IMR-90 (cell line): ENCODE results near the gene RELCH.

ENCODE experiments used
- BHLHE40 ChIP-seq: fragments of 150-350 bp; IDR thresholded peaks from 2 replicates; pipeline ENCODE4 v1.6.1; 2016; ENCODE audit warnings: mild to moderate bottlenecking, low read depth, low read length
- FOS ChIP-seq: fragments of 150-350 bp; IDR thresholded peaks from 2 replicates; pipeline ENCODE4 v1.6.1; 2016; ENCODE audit warnings: low read depth, low read length
- NFE2L2 ChIP-seq: fragments of 150-350 bp; IDR thresholded peaks from 2 replicates; pipeline ENCODE4 v1.6.1; 2016; ENCODE audit warnings: low read depth, mild to moderate bottlenecking, low read length
- POLR2A ChIP-seq: IDR thresholded peaks from 2 replicates; pipeline ENCODE4 v1.6.1; 2012; ENCODE audit warnings: mild to moderate bottlenecking, low read depth, low read length
- RAD21 ChIP-seq: IDR thresholded peaks from 2 replicates; pipeline ENCODE4 v1.6.1; 2012; ENCODE audit warnings: low read length, improper control_type of control experiment
- RCOR1 ChIP-seq: IDR thresholded peaks from 2 replicates; pipeline ENCODE4 v1.6.1; 2012; ENCODE audit warnings: mild to moderate bottlenecking, low read length, improper control_type of control experiment; ENCODE audit not compliant: insufficient replicate concordance
- RFX5 ChIP-seq: IDR thresholded peaks from 2 replicates; pipeline ENCODE4 v1.8.0; 2012; ENCODE audit warnings: low read depth, mild to moderate bottlenecking, low read length, moderate library complexity
- USF2 ChIP-seq: fragments of 150-350 bp; IDR thresholded peaks from 2 replicates; pipeline ENCODE4 v1.6.1; 2017; ENCODE audit warnings: mild to moderate bottlenecking, antibody characterized with exemption, low read length, low read depth
- TF ChIP-seq, protein P1 (sequence below): conservative IDR thresholded peaks from 2 replicates; pipeline ENCODE4 v1.5.1; 2012; ENCODE audit warnings: mild to moderate bottlenecking, low read depth, low read length, improper control_type of control experiment

DNA sequence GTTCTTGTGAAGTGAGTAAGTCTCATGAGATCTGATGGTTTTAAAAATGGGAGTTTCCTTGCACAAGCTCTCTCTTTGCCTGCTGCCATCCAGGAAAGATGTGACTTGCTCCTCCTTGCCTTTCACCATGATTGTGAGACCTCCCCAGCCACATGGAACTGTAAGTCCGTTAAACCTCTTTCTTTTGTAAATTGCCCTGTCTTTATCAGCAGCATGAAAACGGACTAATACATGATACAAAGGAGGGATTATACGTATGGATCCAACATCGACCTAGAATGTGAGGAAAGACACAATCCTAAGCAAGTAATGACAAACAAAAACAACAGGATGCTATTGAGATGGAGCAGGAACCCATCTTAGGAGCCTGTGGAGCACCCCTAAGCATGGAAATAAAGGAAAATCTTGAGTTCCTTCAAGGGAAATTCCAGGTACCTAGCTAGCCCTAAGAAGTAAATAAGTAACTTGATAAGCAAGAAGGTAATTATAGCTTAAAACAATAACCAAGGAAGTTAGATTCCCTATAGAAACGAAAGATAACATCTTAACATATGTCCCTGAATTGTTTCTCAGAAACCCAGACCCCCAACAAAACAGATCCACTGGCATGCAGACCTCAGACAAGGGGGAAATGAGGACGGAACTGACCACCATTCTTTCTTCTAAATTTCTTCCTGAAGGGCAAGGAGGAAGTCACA is 136.6 kb downstream of the RELCH start:
- no peak for TF ChIP-seq RAD21
- TF ChIP-seq NFE2L2, result no peak
- TF ChIP-seq POLR2A, result no peak
- TF ChIP-seq, protein P1, sequence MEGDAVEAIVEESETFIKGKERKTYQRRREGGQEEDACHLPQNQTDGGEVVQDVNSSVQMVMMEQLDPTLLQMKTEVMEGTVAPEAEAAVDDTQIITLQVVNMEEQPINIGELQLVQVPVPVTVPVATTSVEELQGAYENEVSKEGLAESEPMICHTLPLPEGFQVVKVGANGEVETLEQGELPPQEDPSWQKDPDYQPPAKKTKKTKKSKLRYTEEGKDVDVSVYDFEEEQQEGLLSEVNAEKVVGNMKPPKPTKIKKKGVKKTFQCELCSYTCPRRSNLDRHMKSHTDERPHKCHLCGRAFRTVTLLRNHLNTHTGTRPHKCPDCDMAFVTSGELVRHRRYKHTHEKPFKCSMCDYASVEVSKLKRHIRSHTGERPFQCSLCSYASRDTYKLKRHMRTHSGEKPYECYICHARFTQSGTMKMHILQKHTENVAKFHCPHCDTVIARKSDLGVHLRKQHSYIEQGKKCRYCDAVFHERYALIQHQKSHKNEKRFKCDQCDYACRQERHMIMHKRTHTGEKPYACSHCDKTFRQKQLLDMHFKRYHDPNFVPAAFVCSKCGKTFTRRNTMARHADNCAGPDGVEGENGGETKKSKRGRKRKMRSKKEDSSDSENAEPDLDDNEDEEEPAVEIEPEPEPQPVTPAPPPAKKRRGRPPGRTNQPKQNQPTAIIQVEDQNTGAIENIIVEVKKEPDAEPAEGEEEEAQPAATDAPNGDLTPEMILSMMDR, result no peak
- TF ChIP-seq FOS, result no peak
- TF ChIP-seq USF2, result no peak
- TF ChIP-seq BHLHE40, result no peak
- TF ChIP-seq RCOR1, result no peak
- TF ChIP-seq RFX5, result no peak
